GM18511 (cell line): ENCODE measurements around the gene DIPK1C.

Source experiments
- ATAC-seq: cut with Tn5 transposase; IDR thresholded peaks from one replicate; pipeline ENCODE4 v1.9.1; 2021; ENCODE audit warnings: mild to moderate bottlenecking, moderate library complexity; ENCODE audit not compliant: unreplicated experiment

Gene DIPK1C

DNA sequence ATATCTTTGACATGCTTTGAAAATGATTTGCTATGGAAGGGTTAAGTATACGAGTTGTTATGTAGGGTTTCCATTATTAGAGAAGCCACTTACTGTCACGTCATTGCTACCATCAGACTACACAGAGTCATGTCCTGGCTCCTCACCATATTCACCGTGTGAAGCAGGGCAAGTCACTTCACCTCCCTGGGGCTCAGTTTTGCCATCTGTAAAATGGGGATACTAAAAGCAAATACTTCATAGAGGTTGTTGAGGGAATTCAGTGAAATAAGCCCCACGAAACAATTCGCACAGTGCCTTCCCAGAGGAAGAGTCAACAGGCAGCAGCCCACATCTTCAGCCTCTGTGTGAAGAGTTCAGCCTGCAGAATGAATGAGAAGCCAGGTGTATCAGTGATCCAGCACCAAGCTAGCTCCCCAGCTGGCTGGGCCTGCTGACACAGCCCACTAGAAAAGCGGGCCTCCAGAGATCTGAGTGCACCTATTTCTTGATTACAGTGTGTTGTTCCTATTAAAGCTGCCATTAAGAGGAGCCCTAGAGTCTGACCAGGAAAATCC is 3.4 kb downstream of the DIPK1C start:
- no peak for ATAC-seq

DNA sequence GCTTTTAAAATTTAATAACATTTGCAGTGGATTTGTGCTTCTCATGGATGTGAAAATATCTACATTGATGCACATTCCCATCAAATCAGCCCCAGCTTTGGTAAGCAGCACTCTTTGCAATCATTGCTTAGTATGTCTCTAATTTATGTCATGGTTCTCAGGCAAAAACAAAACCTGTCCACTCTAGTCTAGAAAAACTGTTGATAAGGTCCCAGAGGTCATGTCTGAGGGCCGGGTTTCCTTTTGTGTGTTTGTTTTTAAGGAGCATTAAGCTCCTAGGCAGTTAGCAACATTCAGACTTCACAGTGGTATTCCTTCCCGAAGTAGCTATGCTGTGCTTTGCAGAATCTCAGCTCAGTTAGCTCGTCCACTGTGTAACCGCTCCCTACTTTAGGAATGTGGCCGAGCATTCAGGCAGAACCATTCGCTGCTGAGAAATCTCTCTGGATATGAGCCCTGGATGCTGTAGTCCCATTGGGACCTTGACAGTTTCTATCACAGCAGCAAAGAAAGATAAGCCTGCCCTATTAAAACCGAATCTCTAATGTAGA is 4.0 kb downstream of the DIPK1C start:
- ATAC-seq: no peak

DNA sequence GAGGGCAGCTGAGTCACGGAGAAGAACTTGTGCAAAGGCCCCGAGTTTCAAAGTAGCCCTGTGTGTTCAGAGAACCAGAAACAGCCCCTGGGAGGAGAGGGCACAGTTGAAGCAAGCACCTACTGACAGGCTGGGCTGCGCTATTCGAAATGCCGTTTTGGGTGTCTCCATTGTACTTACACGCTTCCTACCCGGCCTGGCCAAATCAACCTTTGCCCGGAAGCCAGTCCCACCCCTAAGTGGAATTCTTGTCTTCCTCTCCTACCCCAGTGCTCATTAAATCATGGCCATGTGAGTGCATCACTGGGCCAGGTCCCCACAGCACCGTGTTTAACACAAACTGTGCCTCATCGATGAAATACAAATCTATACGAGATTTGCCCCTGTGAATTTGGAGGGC is 6.0 kb downstream of the DIPK1C start:
- ATAC-seq: no peak

DNA sequence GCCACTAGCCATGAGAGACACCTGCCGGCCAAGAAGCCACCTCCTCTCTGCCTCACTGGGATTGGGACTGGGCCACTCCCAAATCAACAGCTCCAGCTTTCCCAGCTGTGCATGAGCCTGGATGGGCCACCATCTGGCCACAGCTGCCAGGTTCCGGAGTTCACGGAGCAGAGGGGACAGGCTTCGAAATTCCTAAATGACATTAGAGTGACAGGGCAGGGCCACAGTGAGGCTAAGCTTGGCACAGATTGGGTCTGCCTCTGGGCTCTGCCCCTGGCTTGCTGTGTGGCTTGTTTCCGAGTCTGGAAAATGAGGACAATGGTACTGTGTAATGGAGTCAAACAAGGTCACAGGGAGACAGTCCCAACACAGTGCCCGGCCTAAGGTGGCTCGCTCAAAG is 6.5 kb downstream of the DIPK1C start:
- ATAC-seq: no peak

DNA sequence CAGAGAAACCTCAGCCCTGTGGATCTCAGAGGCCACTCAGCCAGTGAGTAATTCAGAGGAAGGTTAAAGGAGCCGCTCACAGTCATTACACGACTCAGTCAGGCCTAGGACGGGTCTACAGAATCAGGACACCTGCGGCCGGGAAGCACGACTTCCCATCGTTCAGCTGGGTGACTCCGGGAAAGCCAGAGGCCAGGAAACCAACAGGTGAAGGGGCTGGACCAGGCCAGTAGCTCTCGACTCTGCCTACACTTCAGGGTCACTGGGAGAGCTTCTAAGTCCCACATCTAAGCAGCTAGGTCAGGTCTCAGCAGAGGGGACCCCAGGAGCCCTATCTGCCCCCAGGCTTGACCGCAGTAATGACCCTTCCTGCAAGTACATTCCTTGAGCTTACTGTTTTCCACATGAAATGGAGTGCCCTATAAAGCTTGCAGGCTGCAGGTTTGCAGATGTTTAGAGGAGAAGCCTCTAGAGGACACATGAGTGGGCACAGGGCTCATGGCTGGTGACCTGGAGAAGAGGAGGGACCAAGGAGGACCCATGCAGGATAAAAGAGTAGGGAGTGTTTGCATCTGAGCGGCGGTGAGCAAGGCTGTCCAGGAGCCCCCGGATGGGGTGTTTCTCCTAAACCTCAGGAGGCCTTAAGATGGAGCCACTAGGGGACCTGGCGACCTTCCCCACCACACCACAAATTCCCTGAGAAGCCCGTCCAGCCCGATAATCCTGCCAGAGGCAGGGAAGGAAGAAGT is 9.5 kb downstream of the DIPK1C start:
- ATAC-seq: no peak

DNA sequence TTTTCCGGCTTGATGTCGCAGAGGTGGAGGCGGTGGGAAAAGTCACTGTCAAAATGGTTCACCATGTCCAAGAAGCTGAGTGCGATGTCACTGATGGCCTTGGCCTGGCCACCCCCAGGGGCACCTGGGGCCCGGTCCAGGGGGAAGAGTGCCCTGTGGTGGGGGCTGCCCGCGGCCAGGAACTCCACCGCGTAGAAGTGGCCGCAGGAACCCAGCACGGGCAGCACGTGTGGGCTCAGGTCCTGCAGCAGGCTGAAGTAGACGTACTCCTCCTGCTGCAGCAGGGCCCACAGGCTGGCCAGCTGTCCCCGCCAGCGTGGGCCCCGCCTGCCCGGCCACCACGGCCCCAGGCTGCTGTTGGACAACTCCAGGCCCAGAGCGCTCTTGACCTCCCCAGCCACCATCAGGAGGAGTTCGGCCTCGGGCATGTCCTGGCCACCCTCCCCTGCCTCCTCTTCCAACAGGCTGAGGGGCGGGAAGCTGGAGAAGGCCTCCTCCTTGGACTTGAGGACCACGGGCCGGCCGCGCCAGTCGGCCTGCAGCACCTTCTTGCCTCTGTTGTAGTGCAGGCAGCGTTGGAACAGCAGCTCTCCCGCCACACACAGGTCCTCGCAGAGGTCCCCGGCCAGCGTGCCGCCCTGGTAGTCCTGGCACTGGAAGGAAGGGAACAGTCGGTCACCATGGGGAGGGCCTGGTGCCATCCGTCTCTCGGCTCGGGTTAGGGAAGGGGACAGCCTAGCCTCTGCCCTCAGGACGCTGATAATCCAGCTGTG is 10.3 kb downstream of the DIPK1C start:
- ATAC-seq: no peak

DNA sequence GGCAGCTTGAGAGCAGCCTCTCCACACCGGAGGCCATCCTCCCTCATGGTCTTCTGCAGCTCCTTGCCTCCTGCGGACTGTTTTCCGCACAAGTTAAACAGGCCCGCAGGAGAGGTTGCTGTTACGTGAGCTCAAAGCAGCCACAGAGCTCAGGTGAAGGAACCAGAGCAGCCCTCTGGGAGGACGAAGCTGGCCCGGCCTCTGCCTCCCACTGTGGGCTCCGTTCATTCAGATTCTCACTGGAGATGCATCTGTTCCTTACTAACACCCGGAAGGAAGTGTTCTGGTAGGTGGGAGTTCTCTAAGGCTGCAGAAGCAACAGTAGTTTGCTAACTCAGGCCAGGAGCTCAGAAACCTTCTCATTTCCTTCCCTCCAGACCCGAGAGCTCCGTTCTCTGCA is 10.9 kb downstream of the DIPK1C start:
- no peak for ATAC-seq

DNA sequence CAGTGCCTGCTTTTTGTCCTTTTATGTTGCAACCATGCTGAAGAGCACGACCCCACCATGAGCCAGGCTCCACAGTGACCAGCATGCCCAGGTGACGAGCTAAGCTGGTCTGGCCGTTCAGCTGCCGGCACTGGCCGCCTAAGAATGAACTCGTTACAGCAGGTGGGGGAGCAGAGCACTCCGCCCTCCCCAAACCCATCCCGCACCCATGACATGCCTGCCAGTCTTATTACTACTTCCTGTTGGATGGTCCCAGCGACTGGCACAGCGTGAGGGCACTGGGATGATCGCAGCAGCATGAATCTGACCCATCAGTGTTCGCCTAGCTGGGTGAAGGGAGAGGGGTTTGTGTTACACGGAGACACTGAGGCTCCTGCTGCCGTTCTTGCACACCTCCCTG is 11.5 kb downstream of the DIPK1C start:
- ATAC-seq: no peak

DNA sequence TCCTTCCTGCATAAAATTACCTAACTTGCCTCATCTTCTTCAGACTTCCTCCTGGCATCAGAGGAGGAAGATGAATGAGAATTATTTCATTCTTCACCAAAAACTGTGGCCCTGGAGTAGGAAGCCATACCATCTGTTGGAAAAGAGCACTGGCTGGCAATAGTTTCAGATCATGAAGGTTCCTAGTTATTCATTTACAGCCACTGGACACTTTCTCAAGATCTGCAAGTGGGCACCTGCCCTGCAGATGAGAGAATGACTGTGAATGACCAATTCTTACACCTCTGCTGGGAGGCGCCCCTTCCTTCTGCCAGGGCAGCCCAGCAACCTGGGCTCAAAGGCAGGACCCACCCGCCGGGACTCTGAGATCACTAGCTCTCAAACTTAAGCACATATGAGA is 13.0 kb downstream of the DIPK1C start:
- no peak for ATAC-seq

DNA sequence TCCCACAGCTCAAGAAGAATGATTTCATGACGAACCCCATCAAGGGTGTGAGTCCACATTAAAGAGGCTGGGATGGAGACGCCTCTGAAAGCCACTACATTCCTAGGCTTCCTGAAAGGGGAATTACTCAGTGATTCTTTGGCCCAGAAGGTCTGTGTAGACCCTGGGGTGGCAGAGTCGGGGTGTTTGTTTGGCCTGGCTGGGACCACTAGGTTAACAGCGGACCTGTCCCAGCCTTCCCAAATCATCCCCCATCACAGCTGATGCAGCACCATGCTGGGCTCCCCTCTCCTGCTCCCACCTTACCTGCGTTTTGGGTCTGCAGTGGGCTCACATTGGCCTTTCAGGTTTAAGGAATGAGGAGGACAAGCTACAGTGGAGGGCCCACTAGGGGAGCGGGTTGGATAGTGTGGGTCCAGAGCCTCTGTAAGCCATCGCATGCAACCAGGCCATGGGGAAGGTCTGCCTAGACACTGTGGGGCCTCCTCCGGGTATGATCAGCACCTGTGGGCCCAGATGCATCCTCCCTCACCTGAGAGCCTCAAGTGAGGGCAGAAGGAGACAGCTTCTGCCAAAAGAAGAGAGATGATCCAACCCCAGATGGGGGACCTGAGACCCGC is 16.2 kb downstream of the DIPK1C start:
- no peak for ATAC-seq

DNA sequence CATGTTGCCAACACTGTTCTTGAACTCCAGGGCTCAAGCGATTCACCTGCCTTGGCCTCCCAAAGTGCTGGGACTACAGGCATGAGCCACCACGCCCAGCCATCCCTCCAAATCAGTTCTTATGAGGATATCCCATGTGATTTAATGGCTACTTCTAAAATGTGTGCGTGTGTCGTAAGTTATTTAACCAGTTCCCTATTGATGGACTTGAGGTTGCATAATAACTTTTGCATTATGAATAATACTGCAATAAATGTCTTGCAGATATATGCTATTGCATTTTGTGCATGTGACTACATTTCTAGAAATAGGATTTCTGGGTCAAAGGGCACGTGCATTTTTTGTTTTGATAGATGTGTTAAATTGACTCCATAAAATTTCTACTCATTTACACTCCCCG is 19.0 kb downstream of the DIPK1C start:
- ATAC-seq: no peak

DNA sequence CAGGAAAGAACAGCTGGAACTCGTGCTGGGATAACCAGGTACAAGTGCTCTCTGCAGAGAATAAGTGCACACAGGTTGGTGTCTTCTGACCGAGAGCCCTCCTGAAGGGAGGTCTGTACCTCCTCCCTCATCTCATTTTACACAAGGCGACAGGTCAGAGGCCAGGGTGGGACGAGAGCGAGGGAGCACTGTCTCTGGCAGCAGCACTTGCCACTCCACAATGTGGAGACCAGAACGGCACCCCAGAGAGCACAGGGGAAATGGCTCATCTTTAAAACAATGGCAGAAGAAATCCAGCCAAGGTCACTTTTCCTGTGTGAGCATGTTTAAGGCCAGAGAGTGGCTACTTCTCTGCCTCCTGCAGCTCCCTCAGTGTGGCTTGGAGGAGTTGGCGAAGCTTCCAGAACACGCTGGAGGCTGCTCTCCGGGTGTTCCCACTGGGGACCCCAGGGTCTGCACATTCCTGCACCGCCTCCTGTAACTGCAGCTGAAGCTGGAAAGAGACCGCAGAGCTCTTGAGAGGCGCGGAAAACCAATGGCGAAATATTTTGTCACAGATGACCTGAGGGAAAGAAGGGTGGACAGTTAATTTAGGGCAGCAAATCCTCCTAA is 20.8 kb downstream of the DIPK1C start:
- ATAC-seq: no peak

DNA sequence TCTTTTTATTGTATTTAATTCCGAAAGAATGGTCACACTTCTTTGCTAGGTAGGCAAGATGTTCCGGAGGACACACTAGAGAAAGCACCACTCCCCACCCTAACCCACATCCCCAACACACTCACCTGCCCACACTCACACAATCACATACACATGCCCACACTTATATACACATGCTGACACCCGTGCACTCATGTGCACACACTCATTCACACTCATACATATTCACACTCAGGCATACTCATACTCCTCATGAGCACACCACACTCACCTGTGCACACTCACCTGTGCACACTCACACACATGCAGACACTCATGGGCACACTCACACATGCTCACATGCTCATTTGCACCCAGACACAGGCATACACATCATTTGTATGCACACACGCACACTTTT is 21.4 kb downstream of the DIPK1C start:
- no peak for ATAC-seq

DNA sequence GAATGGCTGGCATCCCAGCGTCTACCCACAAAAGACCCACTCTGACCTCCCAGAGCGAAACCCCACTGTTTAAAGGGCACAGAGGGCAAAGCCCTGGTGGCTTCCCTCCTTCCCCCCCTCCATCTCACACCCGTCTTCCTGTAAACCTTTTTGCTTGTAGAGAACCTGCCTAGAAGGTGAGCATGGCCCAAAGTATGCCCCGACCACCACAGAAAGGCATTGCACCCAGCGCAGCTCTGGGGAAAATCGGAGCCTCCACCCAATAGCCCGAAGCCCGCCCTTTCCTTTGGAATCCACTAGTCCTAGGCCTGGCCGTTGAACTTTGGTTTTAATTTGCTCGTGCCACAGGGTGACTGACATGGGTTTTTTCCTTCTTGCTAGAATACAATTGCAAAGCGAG is 22.6 kb downstream of the DIPK1C start:
- no peak for ATAC-seq

DNA sequence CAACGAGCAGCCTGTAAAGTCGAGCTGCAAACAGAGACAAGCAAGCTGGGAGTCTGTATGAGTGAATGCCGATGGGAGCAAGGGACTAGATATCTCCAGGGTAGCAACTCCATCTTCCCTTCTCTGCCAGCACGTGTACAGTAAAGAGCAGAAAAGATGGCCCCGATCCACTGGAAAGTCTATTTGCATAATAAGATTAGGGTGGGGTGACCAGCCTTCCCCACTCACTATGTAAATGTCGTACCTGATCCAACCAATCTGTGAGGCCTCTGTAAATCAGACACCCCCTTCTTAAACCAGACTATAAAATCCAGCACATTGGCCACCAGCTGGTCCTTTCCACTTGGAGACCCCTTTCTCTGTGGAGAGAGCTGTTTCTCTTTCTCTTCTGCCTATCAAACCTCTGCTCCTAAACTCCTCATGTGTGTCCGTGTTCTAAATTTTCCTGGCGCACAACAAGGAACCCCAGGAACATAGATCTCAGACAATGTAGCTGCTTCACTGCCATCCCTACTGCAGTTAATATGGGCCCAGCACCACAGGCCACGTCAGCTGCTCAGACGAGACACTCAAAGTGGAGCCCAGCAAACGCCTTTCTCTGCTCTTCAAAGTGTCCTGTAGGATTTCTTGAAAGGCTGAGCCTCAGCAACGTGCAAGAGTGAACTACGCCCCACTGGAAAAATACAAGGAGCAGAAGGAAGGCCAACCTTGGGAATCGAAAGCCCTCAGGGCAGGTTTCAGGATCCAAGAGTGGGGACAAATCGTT is 26.1 kb downstream of the DIPK1C start:
- ATAC-seq: no peak

DNA sequence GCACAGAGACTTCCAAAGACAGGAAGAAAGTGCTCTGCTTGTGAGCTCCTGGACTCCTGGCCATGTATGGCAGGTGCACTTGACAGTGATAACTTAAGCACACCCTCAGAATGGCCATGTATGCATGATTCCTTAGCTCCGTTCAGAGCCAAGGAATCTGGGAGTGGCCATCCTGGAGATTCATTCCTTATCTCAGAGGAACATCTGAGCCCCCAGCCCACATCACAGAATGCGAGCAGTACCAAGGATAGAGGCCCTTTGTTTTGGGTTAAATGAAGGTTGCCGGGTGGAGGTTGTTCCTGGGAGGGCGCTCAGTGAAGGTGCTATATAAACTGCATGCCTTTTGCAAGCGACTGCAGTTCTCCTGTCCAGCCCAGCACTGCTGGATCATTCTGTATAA is 26.9 kb downstream of the DIPK1C start:
- ATAC-seq: no peak

DNA sequence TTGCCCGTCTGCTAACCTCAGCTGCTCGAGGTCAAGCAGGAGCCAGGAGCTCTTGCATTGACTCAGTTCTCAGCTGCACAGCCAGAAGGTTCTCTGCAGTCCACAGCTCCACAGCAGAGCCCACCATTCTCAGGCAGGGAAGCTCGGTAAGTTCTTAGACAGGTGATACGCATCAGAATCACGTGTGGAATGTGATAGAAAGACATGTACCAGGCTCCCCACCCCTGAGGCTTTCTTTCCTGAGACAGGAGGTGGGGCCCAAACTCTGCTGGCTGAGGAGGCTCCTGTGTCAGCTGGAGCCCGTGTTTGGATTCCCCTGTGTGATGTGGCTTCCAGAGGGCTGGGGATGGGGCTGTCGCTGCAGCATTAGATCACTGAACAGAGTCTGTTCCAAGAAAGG is 28.0 kb downstream of the DIPK1C start:
- ATAC-seq: no peak

DNA sequence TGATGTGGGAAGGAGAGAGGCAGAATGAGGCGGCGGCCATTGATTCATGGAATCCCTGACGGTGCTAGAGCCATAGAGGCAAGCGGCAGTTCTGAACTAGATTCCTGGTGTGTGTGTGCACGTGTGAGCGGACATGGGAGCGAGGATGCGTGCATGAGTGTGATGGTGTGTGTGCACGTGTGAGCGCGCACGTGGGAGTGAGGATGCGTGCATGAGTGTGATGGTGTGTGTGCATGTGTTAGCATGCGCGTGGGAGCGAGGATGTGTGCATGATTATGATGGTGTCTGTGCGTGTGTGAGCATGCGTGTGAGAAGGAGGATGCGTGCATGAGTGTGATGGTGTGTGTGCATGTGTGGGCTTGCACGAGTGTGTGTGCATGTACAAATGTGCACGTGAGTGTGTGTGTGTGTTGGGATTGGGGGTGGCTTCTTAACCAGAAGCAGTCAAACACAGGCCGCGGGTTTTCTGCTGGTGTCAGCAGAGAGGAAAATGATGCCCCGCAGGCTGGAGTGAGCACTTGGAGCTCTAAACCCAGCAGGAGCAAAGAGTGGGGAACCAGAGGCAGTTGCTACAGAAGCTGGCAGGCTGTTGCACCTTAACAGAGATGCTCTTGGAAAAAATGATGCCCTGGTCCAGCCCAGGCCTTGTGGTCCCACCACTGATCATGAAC is 29.5 kb downstream of the DIPK1C start:
- no peak for ATAC-seq

DNA sequence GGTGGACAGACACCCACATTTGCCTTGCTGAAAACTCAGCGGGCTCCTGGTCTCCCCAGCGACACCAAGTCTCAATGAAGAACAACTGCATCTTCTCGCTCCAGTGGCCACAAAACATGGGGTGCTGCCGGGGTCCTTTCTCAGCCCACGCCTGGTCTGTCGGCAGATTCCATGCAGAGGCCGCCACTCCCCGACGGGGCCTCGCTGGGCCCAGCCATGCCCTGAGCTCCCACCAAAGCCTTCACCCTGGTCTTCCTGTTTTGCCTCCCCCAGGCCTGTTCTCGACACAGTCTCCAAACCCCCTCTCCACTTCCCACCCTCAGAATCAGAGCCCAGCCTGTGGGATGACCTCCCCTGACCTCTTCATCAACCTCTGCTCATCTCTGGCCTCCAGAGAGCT is 31.2 kb downstream of the DIPK1C start:
- no peak for ATAC-seq

DNA sequence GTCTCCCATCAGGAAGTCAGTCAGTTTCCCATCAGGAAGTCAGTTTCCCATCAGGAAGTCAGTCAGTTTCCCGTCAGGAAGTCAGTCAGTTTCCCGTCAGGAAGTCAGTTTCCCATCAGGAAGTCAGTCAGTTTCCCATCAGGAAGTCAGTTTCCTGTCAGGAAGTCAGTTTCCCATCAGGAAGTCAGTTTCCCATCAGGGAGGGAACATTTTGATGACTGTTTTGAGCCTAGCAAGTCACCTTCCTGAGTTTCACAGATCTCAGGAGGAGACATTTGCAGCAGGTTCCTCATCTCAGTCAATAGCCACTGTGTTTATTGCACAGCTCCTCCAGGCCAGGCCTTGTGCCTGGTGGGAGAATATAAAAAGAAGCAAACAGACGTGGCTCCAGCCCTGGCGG is 31.9 kb downstream of the DIPK1C start:
- no peak for ATAC-seq
